AG09309 (cell line): ENCODE measurements around the gene DOCK2.

ENCODE experiments used
- DNase-seq: peaks from one replicate; pipeline ENCODE4 v3.0.0-alpha.2; 2010; ENCODE audit warnings: low read depth
- H3K4me3 ChIP-seq: 2 replicates; pipeline ENCODE4 v1.5.1; 2011; ENCODE audit warnings: mild to moderate bottlenecking, low read depth, low read length, moderate library complexity; ENCODE audit not compliant: control insufficient read depth
- TF ChIP-seq, protein P1 (sequence below): IDR thresholded peaks from 2 replicates; pipeline ENCODE4 v1.5.1; 2011; ENCODE audit warnings: mild to moderate bottlenecking, low read depth, low read length, inconsistent platforms; ENCODE audit not compliant: insufficient read depth, control insufficient read depth; ENCODE audit errors: missing control alignments

Gene DOCK2

DNA sequence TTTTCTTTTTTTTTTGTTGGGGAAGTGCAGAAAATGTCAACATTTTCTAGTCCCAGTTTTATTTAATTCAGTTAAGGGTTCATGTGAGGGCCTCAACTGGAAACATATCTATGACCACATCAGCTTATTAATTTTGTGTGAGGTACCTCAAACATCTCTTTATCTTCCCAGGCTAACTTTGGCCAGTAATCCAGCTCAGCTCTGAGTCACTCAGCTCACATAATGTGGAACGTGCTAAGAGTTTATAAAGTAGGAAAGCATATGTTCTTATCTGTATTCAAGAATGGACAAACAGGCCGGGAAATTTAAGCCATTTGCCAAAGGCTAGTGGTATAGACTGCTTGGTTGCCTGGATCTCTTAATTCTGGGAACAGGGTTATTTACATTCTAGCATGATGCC lies 224.9 kb downstream of the DOCK2 start:
- TF ChIP-seq, protein P1, sequence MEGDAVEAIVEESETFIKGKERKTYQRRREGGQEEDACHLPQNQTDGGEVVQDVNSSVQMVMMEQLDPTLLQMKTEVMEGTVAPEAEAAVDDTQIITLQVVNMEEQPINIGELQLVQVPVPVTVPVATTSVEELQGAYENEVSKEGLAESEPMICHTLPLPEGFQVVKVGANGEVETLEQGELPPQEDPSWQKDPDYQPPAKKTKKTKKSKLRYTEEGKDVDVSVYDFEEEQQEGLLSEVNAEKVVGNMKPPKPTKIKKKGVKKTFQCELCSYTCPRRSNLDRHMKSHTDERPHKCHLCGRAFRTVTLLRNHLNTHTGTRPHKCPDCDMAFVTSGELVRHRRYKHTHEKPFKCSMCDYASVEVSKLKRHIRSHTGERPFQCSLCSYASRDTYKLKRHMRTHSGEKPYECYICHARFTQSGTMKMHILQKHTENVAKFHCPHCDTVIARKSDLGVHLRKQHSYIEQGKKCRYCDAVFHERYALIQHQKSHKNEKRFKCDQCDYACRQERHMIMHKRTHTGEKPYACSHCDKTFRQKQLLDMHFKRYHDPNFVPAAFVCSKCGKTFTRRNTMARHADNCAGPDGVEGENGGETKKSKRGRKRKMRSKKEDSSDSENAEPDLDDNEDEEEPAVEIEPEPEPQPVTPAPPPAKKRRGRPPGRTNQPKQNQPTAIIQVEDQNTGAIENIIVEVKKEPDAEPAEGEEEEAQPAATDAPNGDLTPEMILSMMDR: no peak
- peak; percentile 84 for DNase-seq
- H3K4me3 ChIP-seq: no peak overlapping the region

DNA sequence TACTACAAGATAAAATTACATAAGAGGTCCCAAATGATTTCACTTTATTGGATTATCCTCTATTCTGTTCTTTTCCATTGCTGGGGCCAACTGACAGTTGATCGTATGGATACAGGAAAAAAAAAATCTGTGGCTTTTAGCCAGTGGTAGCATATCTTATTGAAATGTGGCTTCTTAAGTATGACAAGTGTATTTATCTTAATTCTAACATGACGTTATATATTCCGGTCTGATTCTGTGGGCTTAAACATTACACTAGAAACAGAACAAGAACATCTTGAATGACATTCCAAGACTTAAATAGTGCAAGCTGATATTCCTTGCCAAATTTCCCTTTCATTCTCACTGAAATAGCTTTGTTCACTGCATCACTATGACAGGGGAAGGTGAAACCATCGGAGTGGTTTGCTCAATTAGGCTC lies 225.3 kb downstream of the DOCK2 start:
- H3K4me3 ChIP-seq: no peak overlapping the region
- TF ChIP-seq, protein P1: no peak
- no peak for DNase-seq

DNA sequence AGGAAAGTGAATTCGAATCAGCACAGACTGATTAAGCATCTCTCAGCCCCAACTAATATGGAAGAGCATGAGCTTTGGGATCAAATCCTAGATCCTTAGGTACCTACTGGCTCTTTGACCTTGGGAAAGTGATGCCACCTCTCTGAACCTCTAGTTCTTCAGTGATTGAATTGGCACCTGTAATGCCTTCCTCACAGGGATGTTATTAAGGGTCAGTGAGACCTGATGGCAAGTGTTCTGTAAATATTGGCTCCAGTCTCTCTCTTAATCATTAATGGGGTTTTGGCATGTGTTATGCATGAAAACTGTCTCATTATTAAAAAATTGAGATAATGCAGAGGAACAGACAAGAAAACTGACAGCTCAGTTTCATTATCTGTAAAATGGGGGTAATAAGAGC lies 227.4 kb downstream of the DOCK2 start:
- H3K4me3 ChIP-seq: no peak overlapping the region
- no peak for DNase-seq
- TF ChIP-seq, protein P1: no peak

DNA sequence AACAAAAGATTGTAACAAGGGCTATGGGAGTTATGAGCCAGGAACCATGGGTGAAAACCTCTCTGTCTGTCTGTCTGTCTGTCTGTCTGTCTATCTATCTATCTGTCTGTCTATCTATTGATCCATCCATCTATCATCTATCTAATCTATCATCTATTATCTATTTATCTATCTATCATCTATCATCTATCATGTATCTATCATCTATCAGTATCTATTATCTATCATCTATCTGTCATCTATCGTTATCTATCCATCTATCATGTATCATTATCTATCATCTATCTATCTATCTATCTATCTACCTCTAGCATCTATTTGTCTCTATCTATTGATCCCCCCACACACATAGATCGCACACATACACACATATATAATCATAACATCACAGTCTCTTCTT lies 230.3 kb downstream of the DOCK2 start:
- H3K4me3 ChIP-seq: no peak overlapping the region
- TF ChIP-seq, protein P1: no peak

GRCh38 chr5:169869066-169869465 lies 232.0 kb downstream of the DOCK2 start:
- TF ChIP-seq, protein P1: no peak

More for the DNA sequence above, 230.3 kb downstream of the DOCK2 start:
- no peak for DNase-seq

GRCh38 chr5:169870211-169870610 lies 233.1 kb downstream of the DOCK2 start:
- no peak overlapping the region for H3K4me3 ChIP-seq
- DNase-seq: no peak
- TF ChIP-seq, protein P1: no peak

More at GRCh38 chr5:169869066-169869465, 232.0 kb downstream of the DOCK2 start:
- no peak for DNase-seq
- no peak overlapping the region for H3K4me3 ChIP-seq
